ENCODE data around the gene NKX1-1.
A peak's percentile ranks its signal among the peaks of the same experiment; 100 is the strongest.
"Not testable (repeated sequence)": the region's sequence is repeated elsewhere in the genome, so short reads cannot be mapped to it uniquely, and the experiment has no call there.

The NKX1-1 gene

GRCh38 chr4:1404573-1405253 lies 1.5 kb downstream of the NKX1-1 start:
- DNase-seq = no peak

DNA sequence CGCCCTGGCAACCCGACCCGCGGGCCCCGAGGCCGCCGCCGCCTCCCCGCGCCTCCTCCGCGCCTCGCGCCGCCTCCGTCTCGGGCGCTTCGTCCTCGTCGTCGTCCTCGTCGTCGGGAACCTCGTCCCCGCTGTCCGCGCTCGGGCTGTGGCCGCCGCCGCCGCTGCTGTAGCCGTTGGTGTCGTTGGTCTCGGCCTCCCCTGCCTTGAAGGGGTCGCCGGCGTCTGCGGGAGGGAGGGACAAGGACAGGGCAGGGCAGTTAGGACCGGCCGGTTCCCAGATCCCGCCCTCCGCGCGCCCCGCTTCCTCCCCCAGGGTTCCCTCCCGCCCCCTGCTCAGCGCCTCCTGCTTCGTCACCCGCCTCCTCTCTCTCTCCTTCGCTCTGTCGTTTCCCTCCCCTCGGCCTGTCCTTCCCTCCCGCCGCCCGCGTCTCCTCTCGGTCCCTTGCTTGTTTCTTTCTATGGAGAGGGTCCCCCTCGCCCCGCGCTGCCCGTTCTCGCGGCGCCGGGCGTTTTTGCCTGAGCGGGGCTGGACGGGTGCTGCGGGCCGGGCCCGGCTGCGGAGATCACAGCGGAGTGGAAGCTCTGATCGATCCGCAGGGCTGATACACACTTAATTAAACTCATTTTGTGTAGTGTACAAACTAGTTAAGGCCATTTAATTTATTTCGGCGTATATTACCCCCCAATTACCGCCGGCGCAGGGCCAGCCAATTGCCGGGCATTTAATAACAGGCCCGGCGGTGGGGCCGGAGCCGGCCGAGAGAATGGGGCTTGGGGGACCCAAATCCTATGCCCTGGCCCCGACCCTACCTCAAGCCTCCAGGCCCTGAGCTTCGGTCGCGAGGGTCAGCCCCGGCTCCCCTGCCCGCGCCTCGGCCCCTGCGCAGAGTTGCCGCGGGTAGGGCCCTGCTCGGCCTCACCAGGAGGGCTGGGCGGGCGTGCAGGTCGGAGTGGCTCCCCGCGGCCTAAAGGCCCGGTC lies 2.4 kb downstream of the NKX1-1 start:
- DNase-seq = peak; percentile 31

DNA sequence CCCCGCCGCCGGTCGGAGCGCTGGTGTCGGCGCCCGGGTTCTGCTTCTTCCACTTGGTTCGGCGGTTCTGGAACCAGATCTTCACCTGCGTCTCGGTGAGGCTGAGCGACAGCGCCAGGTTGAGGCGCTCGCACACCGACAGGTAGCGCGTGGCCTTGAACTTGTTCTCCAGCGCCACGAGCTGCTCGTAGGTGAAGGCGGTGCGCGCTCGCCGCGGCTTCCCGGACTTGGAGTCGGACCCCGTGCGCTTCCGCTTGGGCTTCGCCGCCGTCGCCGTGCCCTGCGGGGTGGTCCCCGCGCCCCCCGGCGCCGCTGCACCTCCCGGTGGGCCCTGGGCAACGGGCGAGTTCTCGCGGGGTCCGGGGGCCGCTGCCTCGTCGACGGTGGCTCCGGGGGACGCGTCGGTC lies 3.1 kb downstream of the NKX1-1 start:
- no peak for DNase-seq

- peak; percentile 40 for DNase-seq
These were observed 3.6 kb downstream of the NKX1-1 start for GRCh38 chr4:1402516-1403091.

- DNase-seq = no peak
These were observed 4.2 kb downstream of the NKX1-1 start for GRCh38 chr4:1402021-1402515.

- no peak for DNase-seq
These were observed 4.7 kb downstream of the NKX1-1 start for GRCh38 chr4:1401409-1402020.

- no peak for DNase-seq
These were observed 5.3 kb downstream of the NKX1-1 start for GRCh38 chr4:1400831-1401408.

- DNase-seq = no peak
These were observed 5.9 kb downstream of the NKX1-1 start for GRCh38 chr4:1400191-1400805.

GRCh38 chr4:1399508-1400190 lies 6.6 kb downstream of the NKX1-1 start:
- no peak for DNase-seq

GRCh38 chr4:1398681-1399507 lies 7.3 kb downstream of the NKX1-1 start:
- no peak for DNase-seq

GRCh38 chr4:1396806-1397455 lies 9.3 kb downstream of the NKX1-1 start:
- no peak for DNase-seq

- no peak for DNase-seq
These were observed 10.1 kb downstream of the NKX1-1 start for GRCh38 chr4:1395941-1396805.

DNA sequence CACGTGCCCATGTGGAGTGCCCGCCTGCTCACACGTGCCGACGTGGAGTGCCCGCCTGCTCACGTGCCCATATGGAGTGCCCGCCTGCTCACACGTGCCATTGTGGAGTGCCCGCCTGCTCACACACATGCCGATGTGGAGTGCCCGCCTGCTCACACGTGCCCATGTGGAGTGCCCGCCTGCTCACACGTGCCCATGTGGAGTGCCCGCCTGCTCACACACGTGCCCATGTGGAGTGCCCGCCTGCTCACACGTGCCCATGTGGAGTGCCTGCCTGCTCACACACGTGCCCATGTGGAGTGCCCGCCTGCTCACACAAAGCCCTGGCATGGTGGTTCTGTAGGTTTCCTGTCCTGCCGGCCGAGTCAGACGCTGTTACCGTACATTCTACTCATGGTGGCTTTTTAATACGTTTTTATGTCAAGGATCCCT lies 10.8 kb downstream of the NKX1-1 start:
- DNase-seq = not testable (repeated sequence)

- not testable (repeated sequence) for DNase-seq
These were observed 11.5 kb downstream of the NKX1-1 start for GRCh38 chr4:1394554-1395388.

DNA sequence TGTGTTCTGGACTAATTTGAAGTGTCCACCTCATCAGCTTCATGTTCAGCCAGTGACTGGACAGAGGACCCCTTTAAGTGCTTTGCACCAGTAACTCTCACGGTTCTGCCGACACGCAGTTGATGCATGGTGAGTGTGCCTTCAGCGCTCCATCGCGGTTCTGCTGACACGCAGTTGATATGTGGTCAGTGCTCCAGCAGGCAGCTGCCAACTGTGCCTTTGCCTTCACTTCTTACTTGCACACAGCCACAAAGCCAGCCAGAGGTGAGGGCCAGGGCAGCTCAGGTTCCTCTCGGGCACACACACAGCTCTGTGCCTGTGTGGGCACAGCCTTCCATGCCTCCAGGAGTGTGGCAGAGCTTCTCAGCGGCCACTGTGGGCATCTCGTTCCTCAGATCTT lies 12.4 kb downstream of the NKX1-1 start:
- no peak for DNase-seq

- DNase-seq = not testable (repeated sequence)
These were observed 12.9 kb downstream of the NKX1-1 start for GRCh38 chr4:1393363-1393762.
